ENCODE data around the gene ETV7. TPM values are rescaled to one million over a fixed set of nuclear protein-coding genes. Genes with fewer than 3 reads are reported as not detected.

The ETV7 gene
- total RNA-seq, 4 donors from 2014 or later = 1.3 to 1.5 TPM; not detected in 2

DNA sequence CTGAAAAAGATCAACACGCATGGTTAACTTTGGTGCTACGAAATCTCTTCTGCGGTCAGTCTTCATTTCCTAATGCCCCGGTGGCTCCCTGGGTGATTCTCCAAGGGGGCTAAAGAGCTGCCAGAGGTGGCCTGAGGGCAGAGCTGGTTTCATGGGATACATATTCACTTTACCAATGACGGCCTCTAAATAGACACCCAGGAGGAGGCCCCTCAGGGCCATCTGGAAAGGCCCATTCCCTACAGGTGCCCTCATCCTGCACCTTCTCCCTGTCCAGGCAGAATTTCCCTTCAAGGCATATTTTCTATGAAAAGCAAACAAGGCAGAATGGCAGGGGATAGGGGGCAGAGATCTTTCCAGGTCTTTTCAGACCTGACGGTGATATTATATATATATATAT lies 63.3 kb downstream of the ETV7 start:
- no peaks in the 10 kb centered on the region for H3K36me3 ChIP-seq
- H3K9me3 ChIP-seq = no peaks in the 10 kb centered on the region
- no peaks in the 10 kb centered on the region for H3K4me1 ChIP-seq
- TF ChIP-seq CTCF (IDR thresholded peaks at IDR 0.05) (no peak), POLR2A (IDR thresholded peaks at IDR 0.05) (no peak), EP300 (IDR thresholded peaks at IDR 0.05) (no peak), POLR2AphosphoS5 (IDR thresholded peaks at IDR 0.05) (no peak)
- ATAC-seq = no peak
- H3K4me3 ChIP-seq = no peak overlapping the region
- H3K27me3 ChIP-seq = peaks cover 11% of the 10 kb centered on the region
- 51 to 95% methylated on average over 4 of the region's 6 CpGs for WGBS, 2 donors (ENCODE audit: low coverage in 1 of 2)
- no peak overlapping the region for H3K27ac ChIP-seq

- H3K9me3 ChIP-seq = no peaks in the 10 kb centered on the region
- WGBS, 2 donors (ENCODE audit: low coverage in 1 of 2) = 80 to 100% methylated on average over 1 to 5 of the region's 8 CpGs
- TF ChIP-seq POLR2AphosphoS5 (IDR thresholded peaks at IDR 0.05) = no peak
- no peak for TF ChIP-seq CTCF (IDR thresholded peaks at IDR 0.05)
- TF ChIP-seq POLR2A (IDR thresholded peaks at IDR 0.05) = no peak
- no peak for TF ChIP-seq EP300 (IDR thresholded peaks at IDR 0.05)
- no peaks in the 10 kb centered on the region for H3K36me3 ChIP-seq
- no peak for ATAC-seq
- H3K4me1 ChIP-seq = no peaks in the 10 kb centered on the region
- H3K27me3 ChIP-seq = peaks cover 11% of the 10 kb centered on the region
- no peak overlapping the region for H3K4me3 ChIP-seq
- H3K27ac ChIP-seq = no peak overlapping the region
These were observed 64.4 kb downstream of the ETV7 start for GRCh38 chr6:36323062-36323461.

DNA sequence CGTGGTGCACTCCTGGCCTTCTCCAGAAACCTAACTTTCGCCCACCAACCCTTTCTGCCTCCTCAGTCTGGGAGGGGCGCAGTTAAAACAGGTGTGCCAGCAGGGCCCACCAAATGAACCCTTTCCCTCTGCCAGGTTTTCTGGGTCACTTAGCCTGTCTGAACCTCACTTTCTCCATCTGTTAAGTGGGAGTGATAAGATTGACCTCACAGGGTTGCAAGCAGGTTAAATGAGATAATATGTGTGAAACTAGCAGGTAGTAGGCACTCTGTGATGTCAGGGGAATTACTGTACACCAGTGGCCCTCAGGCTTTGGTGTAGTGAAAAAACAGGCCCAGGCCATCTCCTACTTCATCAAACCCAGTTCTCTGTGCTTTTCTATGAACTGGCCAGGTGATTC lies 64.9 kb downstream of the ETV7 start:
- Histone ChIP-seq H3K4me1 (no peaks in the 10 kb centered on the region), H3K9me3 (no peaks in the 10 kb centered on the region), H3K4me3 (no peak overlapping the region), H3K27me3 (peaks cover 11% of the 10 kb centered on the region), H3K36me3 (no peaks in the 10 kb centered on the region), H3K27ac (no peak overlapping the region)
- 79 to 94% methylated on average over 3 of the region's 3 CpGs for WGBS, 2 donors (ENCODE audit: low coverage in 1 of 2)
- ATAC-seq = no peak
- no peak for TF ChIP-seq POLR2A (IDR thresholded peaks at IDR 0.05)
- TF ChIP-seq EP300 (IDR thresholded peaks at IDR 0.05) = no peak
- no peak for TF ChIP-seq CTCF (IDR thresholded peaks at IDR 0.05)
- no peak for TF ChIP-seq POLR2AphosphoS5 (IDR thresholded peaks at IDR 0.05)

DNA sequence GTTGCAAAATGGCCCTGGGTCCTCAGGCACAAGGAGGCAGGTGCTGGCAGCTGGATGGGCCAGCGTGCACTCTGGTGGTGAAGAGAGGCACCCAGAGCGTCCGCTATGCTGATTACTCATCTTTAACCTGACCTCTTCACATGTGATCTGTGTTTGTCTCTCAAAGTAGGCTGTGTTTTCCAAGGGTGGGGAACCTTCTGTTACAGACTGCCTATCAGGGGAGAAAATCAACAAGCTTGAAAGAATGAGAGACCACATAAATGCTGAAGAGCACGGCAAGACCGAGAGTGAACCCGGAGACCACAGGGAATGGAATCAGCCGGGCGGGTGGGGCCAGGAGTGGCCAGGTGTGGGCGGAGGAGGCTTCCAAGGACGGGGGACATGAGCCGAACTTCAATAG lies 67.0 kb downstream of the ETV7 start:
- H3K27ac ChIP-seq = no peak overlapping the region
- peaks cover 8% of the 10 kb centered on the region for H3K27me3 ChIP-seq
- ATAC-seq = no peak
- no peaks in the 10 kb centered on the region for H3K4me1 ChIP-seq
- no peak for TF ChIP-seq EP300 (IDR thresholded peaks at IDR 0.05)
- no peak for TF ChIP-seq POLR2AphosphoS5 (IDR thresholded peaks at IDR 0.05)
- no peak for TF ChIP-seq POLR2A (IDR thresholded peaks at IDR 0.05)
- TF ChIP-seq CTCF (IDR thresholded peaks at IDR 0.05) = no peak
- no peaks in the 10 kb centered on the region for H3K9me3 ChIP-seq
- H3K36me3 ChIP-seq = no peaks in the 10 kb centered on the region
- H3K4me3 ChIP-seq = no peak overlapping the region
- WGBS, 2 donors (ENCODE audit: low coverage in 1 of 2) = 88 to 90% methylated on average over 3 to 8 of the region's 11 CpGs

- WGBS, 2 donors (ENCODE audit: low coverage in 1 of 2) = 71 to 89% methylated on average over 1 to 2 of the region's 2 CpGs
- TF ChIP-seq POLR2AphosphoS5 (IDR thresholded peaks at IDR 0.05) (no peak), EP300 (IDR thresholded peaks at IDR 0.05) (no peak), POLR2A (IDR thresholded peaks at IDR 0.05) (no peak), CTCF (IDR thresholded peaks at IDR 0.05) (no peak)
These were observed 67.6 kb downstream of the ETV7 start for GRCh38 chr6:36319821-36320220.

More at GRCh38 chr6:36319821-36320220, 67.6 kb downstream of the ETV7 start:
- ATAC-seq = no peak
- Histone ChIP-seq H3K27me3 (peaks cover 4% of the 10 kb centered on the region), H3K9me3 (no peaks in the 10 kb centered on the region), H3K27ac (no peak overlapping the region), H3K36me3 (no peaks in the 10 kb centered on the region), H3K4me3 (no peak overlapping the region), H3K4me1 (no peaks in the 10 kb centered on the region)

Data from gastroesophageal sphincter (tissue), 4 donors.